ENCODE results near the gene ZNF17.
A peak's percentile ranks its signal among the peaks of the same experiment; 100 is the strongest.

Gene ZNF17

GRCh38 chr19:57435062-57435978, 24.4 kb downstream of the ZNF17 start, which contains the start of gene ZNF749:
ZNF749 (plus strand) TSS chr19:57435325; CDS start chr19:57435579, 254 bp downstream.
- no peak for TF ChIP-seq CTCF (IDR thresholded peaks at IDR 0.05; ENCODE audit: extremely low read depth, missing control alignments)
- peak; percentile 95 for DNase-seq (ENCODE audit: low spot score)

DNA sequence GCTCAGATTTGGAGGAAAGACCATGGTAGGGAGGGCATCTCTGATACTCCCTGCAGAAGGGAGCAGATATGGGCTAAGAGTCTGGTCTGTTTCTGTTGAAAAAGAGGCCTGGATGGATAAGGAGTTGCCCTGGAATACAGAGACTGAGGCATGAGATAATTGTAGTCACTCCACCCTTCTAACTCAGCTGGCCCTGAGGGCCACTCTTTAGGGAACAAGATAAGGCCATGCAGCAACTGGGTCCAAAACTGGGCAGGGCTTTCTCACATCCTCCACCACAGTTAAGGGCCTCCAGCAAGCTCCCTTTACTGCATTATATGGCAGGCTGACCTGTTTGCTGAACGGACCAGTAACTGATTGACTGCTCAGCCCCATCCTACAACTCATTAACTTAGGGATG, 25.5 kb downstream of the ZNF17 start:
- no peak for DNase-seq (ENCODE audit: low spot score)
- no peak for TF ChIP-seq CTCF (IDR thresholded peaks at IDR 0.05; ENCODE audit: extremely low read depth, missing control alignments)

GRCh38 chr19:57437931-57438330, 27.0 kb downstream of the ZNF17 start:
- no peak for DNase-seq (ENCODE audit: low spot score)

GRCh38 chr19:57438925-57439324, 28.0 kb downstream of the ZNF17 start:
- TF ChIP-seq CTCF (IDR thresholded peaks at IDR 0.05; ENCODE audit: extremely low read depth, missing control alignments): no peak
- no peak for DNase-seq (ENCODE audit: low spot score)

More at GRCh38 chr19:57437931-57438330, 27.0 kb downstream of the ZNF17 start:
- TF ChIP-seq CTCF (IDR thresholded peaks at IDR 0.05; ENCODE audit: extremely low read depth, missing control alignments): no peak

DNA sequence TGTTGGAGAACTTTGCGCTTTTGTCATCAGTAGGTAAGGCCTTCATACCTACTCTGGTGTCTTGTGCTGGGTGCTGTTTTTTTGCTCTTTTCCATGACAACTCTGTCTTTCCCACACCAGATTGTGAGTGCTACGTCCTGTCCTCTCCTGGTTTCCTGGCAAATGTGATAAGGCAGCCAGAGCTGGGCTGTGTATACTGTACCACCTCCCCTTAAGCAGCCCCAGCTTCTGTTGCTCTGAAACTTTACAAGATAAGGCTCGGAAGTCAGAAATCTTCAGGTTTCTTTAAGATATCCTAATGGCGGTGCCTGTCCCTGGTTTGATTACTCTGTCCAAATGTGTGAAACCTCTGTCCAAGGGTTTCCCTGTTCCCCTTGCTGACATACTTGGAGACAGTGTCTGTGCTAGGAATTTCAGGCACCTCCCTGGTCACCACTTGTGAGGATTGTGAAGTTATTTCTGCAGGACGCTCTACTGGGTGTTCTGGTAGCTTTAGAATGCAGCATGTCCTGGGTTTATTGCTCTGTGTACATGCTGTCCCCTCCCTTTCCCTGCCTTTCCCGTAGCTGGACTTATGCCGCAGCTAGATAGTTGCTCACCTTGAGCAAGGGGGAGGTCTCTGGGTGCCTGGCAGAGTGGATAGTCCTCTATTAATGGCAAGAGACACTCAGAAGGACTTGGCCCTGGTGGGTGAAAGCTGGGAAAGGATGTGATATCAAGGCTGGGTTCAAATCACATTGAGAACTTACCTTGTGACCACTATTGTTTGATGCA, 31.2 kb downstream of the ZNF17 start:
- TF ChIP-seq CTCF (IDR thresholded peaks at IDR 0.05; ENCODE audit: extremely low read depth, missing control alignments): no peak
- no peak for DNase-seq (ENCODE audit: low spot score)

DNA sequence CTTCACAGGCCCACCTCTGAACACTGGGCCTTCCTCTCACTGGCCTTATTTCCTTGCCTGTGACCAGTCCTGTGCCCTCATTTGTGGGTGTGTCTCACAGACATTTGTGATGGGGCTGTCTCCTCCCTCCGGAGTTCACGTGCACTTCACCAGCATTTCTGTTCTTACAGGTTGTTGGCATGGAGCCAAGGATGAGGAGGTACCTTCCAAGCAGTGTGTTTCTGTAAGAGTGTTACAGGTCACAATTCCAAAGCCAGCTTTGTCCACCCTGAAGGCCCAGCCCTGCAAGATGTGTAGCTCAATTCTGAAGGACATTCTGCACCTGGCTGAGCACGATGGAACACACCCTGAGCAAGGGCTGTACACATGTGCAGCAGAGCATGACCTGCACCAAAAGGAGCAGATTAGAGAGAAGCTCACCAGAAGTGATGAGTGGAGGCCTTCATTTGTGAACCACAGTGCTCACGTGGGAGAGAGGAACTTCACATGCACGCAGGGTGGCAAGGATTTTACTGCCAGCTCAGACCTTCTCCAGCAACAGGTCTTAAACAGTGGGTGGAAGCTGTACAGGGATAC, 32.2 kb downstream of the ZNF17 start:
- TF ChIP-seq CTCF (IDR thresholded peaks at IDR 0.05; ENCODE audit: extremely low read depth, missing control alignments): no peak
- no peak for DNase-seq (ENCODE audit: low spot score)
